HepG2 (cell line): ENCODE measurements around the gene PFKL. TPM values are rescaled to one million over a fixed set of nuclear protein-coding genes. Genes with fewer than 3 reads are reported as not detected.
A peak's percentile ranks its signal among the peaks of the same experiment; 100 is the strongest.

Experiments
- CEBPG ChIP-seq: IDR thresholded peaks from 2 replicates; pipeline ENCODE4 v1.6.1; 2016
- HMGXB4 ChIP-seq, 2 experiments: sonication (generic) in 1 of 2; formaldehyde crosslinking in 1 of 2; IDR thresholded peaks; 2 replicates each; pipeline versions ENCODE4 v1.4.0 to v1.6.1; 2018 to 2020; ENCODE audit warnings: missing genetic modification reagents in 2 of 2, borderline replicate concordance in 1 of 2, low read depth in 1 of 2, mild to moderate bottlenecking in 1 of 2, missing biosample characterization in 1 of 2
- KDM2A ChIP-seq: sonication (generic); formaldehyde crosslinking; IDR thresholded peaks from 2 replicates; pipeline ENCODE4 v1.4.0; 2020; ENCODE audit warnings: low read depth, missing genetic modification reagents, borderline replicate concordance
- MZF1 ChIP-seq: sonication (generic); formaldehyde crosslinking; IDR thresholded peaks from 2 replicates; pipeline ENCODE4 v1.8.1; 2023; ENCODE audit warnings: mild to moderate bottlenecking, missing genetic modification reagents, borderline replicate concordance
- SOX13 ChIP-seq, 3 experiments: fragments of 450-650 bp in 1 of 3; sonication (generic) in 1 of 3; formaldehyde crosslinking in 1 of 3; IDR thresholded peaks in 2 of 3; conservative IDR thresholded peaks in 1 of 3; 2 replicates each; pipeline versions ENCODE4 v1.5.0 to v1.6.1; 2016 to 2020; ENCODE audit warnings: antibody characterized with exemption in 1 of 3, mild to moderate bottlenecking in 1 of 3, missing compliant biosample characterization in 1 of 3, missing genetic modification reagents in 1 of 3, moderate library complexity in 1 of 3
- TBP ChIP-seq: sonication (generic); formaldehyde crosslinking; IDR thresholded peaks from 2 replicates; pipeline ENCODE4 v1.5.0; 2020; ENCODE audit warnings: missing genetic modification reagents
- TBX2 ChIP-seq: sonication (generic); formaldehyde crosslinking; IDR thresholded peaks from 2 replicates; pipeline ENCODE4 v1.5.0; 2020; ENCODE audit warnings: missing genetic modification reagents, mild to moderate bottlenecking, borderline replicate concordance
- TERF1 ChIP-seq: sonication (generic); formaldehyde crosslinking; IDR thresholded peaks from 2 replicates; pipeline ENCODE4 v1.8.0; 2022; ENCODE audit warnings: mild to moderate bottlenecking, missing genetic modification reagents, moderate library complexity
- TIGD3 ChIP-seq: sonication (generic); formaldehyde crosslinking; IDR thresholded peaks from 2 replicates; pipeline ENCODE4 v1.5.1; 2020; ENCODE audit warnings: mild to moderate bottlenecking, missing genetic modification reagents, borderline replicate concordance
- ZFP90 ChIP-seq: sonication (generic); formaldehyde crosslinking; IDR thresholded peaks from 2 replicates; pipeline ENCODE4 v1.8.0; 2022; ENCODE audit warnings: missing genetic modification reagents, mild to moderate bottlenecking, inconsistent platforms, borderline replicate concordance
- ZIK1 ChIP-seq: sonication (generic); formaldehyde crosslinking; IDR thresholded peaks from 2 replicates; pipeline ENCODE4 v1.5.0; 2020; ENCODE audit warnings: mild to moderate bottlenecking, low read depth, missing genetic modification reagents, borderline replicate concordance
- ZNF160 ChIP-seq: sonication (generic); formaldehyde crosslinking; IDR thresholded peaks from 2 replicates; pipeline ENCODE4 v1.8.0; 2022; ENCODE audit warnings: mild to moderate bottlenecking, inconsistent platforms, missing genetic modification reagents
- ZNF318 ChIP-seq: sonication (generic); formaldehyde crosslinking; IDR thresholded peaks from 2 replicates; pipeline ENCODE4 v1.4.0; 2020; ENCODE audit warnings: mild to moderate bottlenecking, missing genetic modification reagents
- ZNF580 ChIP-seq: IDR thresholded peaks from 2 replicates; pipeline ENCODE4 v1.6.1; 2016; ENCODE audit warnings: low read depth, borderline replicate concordance
- polyA plus RNA-seq, 8 experiments: library from polyadenylated mRNA; depleted of rRNA in 3 of 8; stranded (reverse) in 7 of 8; unstranded in 1 of 8; fragments of >200 nt; fragmentation: Illumina TruSeq in 4 of 8; extraction: Trizol in 4 of 8; gene quantifications; 2 replicates each; pipeline versions ENCODE4 v1.2.1 to v1.2.3, GENCODE V29; 2011 to 2016; ENCODE audit warnings: low read depth in 4 of 8, missing spikeins in 1 of 8, mixed read lengths in 1 of 8; ENCODE audit not compliant: insufficient read depth in 1 of 8
- total RNA-seq, 5 experiments: library from RNA; depleted of rRNA; stranded (reverse); fragments of >200 nt; fragmentation: Illumina TruSeq; extraction: Trizol; gene quantifications; 2 replicates each; pipeline ENCODE4 v1.2.3, GENCODE V29; 2016; ENCODE audit warnings: low read depth in 1 of 5

The PFKL gene
- total and polyA plus RNA-seq, 2 of the 13 experiments (the other 11 are each of a cell fraction or from before 2014, with no cell fraction given), result 92.8 to 106 TPM

GRCh38 chr21:44370027-44370735, 70.3 kb downstream of the PFKL start (continued):
- TF ChIP-seq TIGD3 (CRISPR knock-in tag), result no peak
- peak; percentile 40 for TF ChIP-seq TBX2
- no peak for TF ChIP-seq TBP (CRISPR knock-in tag)
- TF ChIP-seq TERF1 (CRISPR knock-in tag), result no peak
- peak; percentile 29; the same call in 1 of the 2 replicates for TF ChIP-seq ZNF580 (CRISPR knock-in tag)
- TF ChIP-seq ZNF160 (CRISPR knock-in tag), result no peak
- no peak for TF ChIP-seq ZFP90 (CRISPR knock-in tag)
- no peak for TF ChIP-seq ZNF318 (CRISPR knock-in tag)
- TF ChIP-seq KDM2A (CRISPR knock-in tag), result 0 out of 2 replicates have a peak, but pooled peaks have one; percentile 17
- TF ChIP-seq MZF1 (CRISPR knock-in tag), result no peak
- no peak for TF ChIP-seq ZIK1 (CRISPR knock-in tag)
- TF ChIP-seq CEBPG (CRISPR knock-in tag), result no peak
- no peak for TF ChIP-seq SOX13 (IDR thresholded peaks at IDR 0.05)
- peak in 1 of 2 experiments; percentile 20; a peak in 1 of 4 replicates for TF ChIP-seq SOX13 (CRISPR knock-in tag; conservative IDR thresholded peaks at IDR 0.05 in 1 of 2, IDR thresholded peaks at IDR 0.05 in 1 of 2)
- TF ChIP-seq HMGXB4 (CRISPR knock-in tag; IDR thresholded peaks at IDR 0.05; ENCODE audit: borderline replicate concordance in 1 of 2, low read depth in 1 of 2), result no peak
